ENCODE measurements around the gene ZNF497. TPM values are rescaled to one million over a fixed set of nuclear protein-coding genes. Genes with fewer than 3 reads are reported as not detected.

ZNF497 gene
- total and polyA plus RNA-seq, 9 of the 15 experiments (the other 6 are each of a cell fraction or from before 2014, with no cell fraction given) = 0.06 to 0.98 (median 0.44) TPM; not detected in 1

DNA sequence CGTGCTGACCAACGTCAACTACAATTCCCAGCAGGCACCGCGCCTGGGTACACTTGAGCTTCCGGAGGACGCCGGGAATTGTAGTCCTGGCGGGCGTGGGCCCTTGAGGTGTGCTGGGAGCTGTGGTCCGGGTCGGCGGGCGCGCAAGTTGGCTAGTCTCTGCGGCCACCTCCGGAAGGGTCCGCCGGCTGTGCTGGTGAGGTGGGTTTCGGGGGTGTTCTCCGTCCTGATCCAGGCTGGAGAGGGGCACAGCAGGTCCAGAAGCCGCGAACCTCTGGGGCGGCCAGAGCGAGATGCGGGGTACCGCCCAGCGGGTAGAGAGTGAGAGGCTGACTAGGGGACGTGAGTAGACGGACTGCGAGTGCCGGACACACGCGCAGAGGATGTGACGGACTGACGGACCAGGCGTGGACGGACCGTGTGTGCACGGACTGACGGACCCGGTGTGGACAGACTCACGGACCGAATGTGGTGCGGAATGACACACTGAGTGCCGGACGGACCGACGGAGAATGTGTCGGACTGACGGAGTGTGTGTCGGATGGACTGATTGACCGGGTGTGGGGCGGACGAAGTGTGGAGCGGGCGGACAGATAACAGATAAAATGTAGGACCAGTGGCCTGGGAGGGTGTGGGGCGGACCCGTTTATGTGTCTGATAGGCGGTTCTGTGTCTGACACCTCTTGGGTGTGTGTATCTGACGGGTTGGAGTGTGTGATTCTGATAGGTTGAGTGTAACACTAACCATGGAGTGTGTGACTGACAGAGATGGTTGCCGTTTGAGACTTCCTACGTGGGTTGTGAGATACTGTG is 35.4 kb downstream of the ZNF497 start, which contains the start of gene ZSCAN22 (continued):
- TF ChIP-seq NCOA2 (IDR thresholded peaks at IDR 0.05; ENCODE audit: partially characterized antibody in 2 of 2) (no peak), KLF13 (tag; IDR thresholded peaks at IDR 0.05; ENCODE audit: borderline replicate concordance, low read depth) (peak; percentile 59; the same call in 1 of the 2 replicates), FOXJ3 (CRISPR knock-in tag; IDR thresholded peaks at IDR 0.05) (no peak), ZNF316 (IDR thresholded peaks at IDR 0.05) (no peak), VEZF1 (CRISPR knock-in tag; IDR thresholded peaks at IDR 0.05) (peak; percentile 63), TCF7L2 (IDR thresholded peaks at IDR 0.05; ENCODE audit: low read depth, low read length) (no peak), CHD2 (IDR thresholded peaks at IDR 0.05; ENCODE audit: low read depth, low read length) (no peak), POLR2A (conservative IDR thresholded peaks at IDR 0.05) (peak; percentile 96), ZNF76 (CRISPR knock-in tag; IDR thresholded peaks at IDR 0.05; ENCODE audit: borderline replicate concordance) (peak; percentile 77; the same call in 1 of the 2 replicates), NUFIP1 (IDR thresholded peaks at IDR 0.05; ENCODE audit: partially characterized antibody) (no peak), ZNF75A (CRISPR knock-in tag; IDR thresholded peaks at IDR 0.05) (no peak), E2F5 (CRISPR knock-in tag; IDR thresholded peaks at IDR 0.05) (peak; percentile 93; the same call in 1 of the 2 replicates), ETS2 (tag; IDR thresholded peaks at IDR 0.05; ENCODE audit: borderline replicate concordance, poor library complexity, severe bottlenecking) (peak; percentile 12), FOXJ2 (tag; IDR thresholded peaks at IDR 0.05) (peak; percentile 91), RBM22 (IDR thresholded peaks at IDR 0.05; ENCODE audit: low read depth, low read length, poor library complexity, severe bottlenecking) (peak; percentile 27)
- TF ChIP-seq, protein P1, sequence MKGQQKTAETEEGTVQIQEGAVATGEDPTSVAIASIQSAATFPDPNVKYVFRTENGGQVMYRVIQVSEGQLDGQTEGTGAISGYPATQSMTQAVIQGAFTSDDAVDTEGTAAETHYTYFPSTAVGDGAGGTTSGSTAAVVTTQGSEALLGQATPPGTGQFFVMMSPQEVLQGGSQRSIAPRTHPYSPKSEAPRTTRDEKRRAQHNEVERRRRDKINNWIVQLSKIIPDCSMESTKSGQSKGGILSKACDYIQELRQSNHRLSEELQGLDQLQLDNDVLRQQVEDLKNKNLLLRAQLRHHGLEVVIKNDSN (CRISPR knock-in tag; IDR thresholded peaks at IDR 0.05) = no peak; the same call in 1 of the 2 replicates
- TF ChIP-seq, protein P2, sequence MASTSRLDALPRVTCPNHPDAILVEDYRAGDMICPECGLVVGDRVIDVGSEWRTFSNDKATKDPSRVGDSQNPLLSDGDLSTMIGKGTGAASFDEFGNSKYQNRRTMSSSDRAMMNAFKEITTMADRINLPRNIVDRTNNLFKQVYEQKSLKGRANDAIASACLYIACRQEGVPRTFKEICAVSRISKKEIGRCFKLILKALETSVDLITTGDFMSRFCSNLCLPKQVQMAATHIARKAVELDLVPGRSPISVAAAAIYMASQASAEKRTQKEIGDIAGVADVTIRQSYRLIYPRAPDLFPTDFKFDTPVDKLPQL (IDR thresholded peaks at IDR 0.05; ENCODE audit: extremely low read depth, insufficient read length) = no peak
- TF ChIP-seq, protein P3, sequence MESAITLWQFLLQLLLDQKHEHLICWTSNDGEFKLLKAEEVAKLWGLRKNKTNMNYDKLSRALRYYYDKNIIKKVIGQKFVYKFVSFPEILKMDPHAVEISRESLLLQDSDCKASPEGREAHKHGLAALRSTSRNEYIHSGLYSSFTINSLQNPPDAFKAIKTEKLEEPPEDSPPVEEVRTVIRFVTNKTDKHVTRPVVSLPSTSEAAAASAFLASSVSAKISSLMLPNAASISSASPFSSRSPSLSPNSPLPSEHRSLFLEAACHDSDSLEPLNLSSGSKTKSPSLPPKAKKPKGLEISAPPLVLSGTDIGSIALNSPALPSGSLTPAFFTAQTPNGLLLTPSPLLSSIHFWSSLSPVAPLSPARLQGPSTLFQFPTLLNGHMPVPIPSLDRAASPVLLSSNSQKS (CRISPR knock-in tag; IDR thresholded peaks at IDR 0.05) = no peak

Measured in K562 (cell line).